Hepatocyte (in vitro differentiated cells): ENCODE data around the gene PTGIS.

Experiments used
- CTCF ChIP-seq: fragments of 200-600 bp; sonication (generic); IDR thresholded peaks from 2 replicates; pipeline ENCODE4 v1.5.1; 2016; ENCODE audit warnings: antibody characterized with exemption, mild to moderate bottlenecking; ENCODE audit not compliant: poor library complexity
- EZH2 ChIP-seq: fragments of 200-600 bp; sonication (generic); IDR thresholded peaks from 2 replicates; pipeline ENCODE4 v1.6.1; 2016; ENCODE audit warnings: antibody characterized with exemption, mild to moderate bottlenecking, borderline replicate concordance
- EZH2phosphoT487 ChIP-seq: fragments of 200-600 bp; sonication (generic); IDR thresholded peaks from one replicate; pipeline ENCODE4 v1.6.1; 2018; ENCODE audit warnings: antibody characterized with exemption, mild to moderate bottlenecking, low read depth, moderate library complexity; ENCODE audit not compliant: unreplicated experiment, severe bottlenecking

- TF ChIP-seq CTCF (no peak), EZH2 (no peak), EZH2phosphoT487 (no peak)
Observed at GRCh38 chr20:49543071-49543857, 24.7 kb downstream of the PTGIS start.
